Fibroblast of skin of right quadriceps (primary cell): Measurements from ENCODE around the gene TPRG1.
A peak's percentile ranks its signal among the peaks of the same experiment; 100 is the strongest.

Experiments
- DNase-seq: peaks from one replicate; pipeline ENCODE4 v3.0.0-alpha.2; 2013

The TPRG1 gene

GRCh38 chr3:189171707-189172106 is at the start of gene TPRG1:
Gene TPRG1, plus strand, starts transcription at chr3:189171971. Its CDS starts 35,414 bp downstream, at chr3:189207385.
- no peak for DNase-seq

DNA sequence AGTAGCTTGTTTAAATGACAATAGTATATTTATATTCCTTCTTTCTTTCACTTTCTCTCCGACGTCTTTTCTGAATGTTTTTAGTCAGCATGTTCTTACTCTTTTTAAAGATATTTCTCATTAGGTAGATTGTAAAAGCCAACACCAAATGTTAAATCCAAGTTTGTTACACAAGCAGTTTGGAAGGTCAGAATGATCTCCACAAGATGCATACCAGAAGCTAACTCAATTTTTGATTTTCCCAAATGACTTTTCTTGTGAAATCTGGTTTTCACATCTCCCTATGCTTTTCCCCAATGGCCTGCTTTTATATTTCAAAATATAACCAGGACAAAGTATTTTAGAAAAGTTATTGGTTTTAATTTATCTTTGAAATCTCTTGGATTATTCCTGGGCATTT is 49.7 kb upstream of the TPRG1 start:
- DNase-seq = no peak

- no peak for DNase-seq
These were observed 49.1 kb upstream of the TPRG1 start for GRCh38 chr3:189122526-189123205.

- DNase-seq = no peak
These were observed 48.0 kb upstream of the TPRG1 start for GRCh38 chr3:189123595-189124387.

DNA sequence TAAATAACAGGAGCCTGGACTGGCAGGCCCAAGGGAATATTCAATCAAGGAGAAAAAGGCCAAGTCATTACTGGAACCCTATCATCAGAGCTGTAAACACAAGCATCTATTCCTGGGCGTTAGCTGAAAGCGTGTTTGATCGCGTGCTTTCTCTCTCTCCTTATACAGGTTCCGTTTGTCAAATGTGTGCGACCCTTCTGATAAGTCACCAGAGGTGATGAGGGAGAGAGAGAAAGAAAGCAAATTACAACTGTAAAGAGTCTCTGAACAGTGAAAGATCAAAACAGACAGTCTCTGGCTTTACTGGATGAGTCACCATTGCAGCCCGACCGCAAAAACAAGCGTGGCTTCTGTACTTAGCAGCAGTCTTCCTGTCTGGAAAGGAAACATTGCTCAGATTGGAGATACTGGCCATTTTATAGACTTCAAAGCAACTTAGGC is 39.5 kb upstream of the TPRG1 start:
- peak; percentile 75 for DNase-seq

- DNase-seq = no peak
These were observed 38.9 kb upstream of the TPRG1 start for GRCh38 chr3:189132839-189133238.

DNA sequence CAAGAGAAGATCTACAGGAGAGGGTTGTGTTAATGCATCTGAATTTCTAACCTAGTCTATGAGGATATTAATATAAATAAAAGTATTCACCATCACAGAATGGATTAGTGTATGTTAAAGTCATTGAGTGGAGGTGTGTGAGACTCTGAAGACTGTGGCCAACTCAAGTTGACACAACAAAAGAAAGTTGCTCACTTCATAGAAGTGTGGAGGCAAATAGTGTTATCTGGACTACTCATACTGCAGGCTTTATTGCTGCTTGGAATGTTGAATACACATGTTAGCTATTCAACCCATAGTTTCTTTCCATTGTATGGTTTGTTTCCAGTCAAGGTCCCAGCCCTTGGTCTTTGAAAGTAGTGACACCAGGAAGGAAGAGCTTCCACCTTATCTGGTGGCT is 38.0 kb upstream of the TPRG1 start:
- DNase-seq = no peak

DNA sequence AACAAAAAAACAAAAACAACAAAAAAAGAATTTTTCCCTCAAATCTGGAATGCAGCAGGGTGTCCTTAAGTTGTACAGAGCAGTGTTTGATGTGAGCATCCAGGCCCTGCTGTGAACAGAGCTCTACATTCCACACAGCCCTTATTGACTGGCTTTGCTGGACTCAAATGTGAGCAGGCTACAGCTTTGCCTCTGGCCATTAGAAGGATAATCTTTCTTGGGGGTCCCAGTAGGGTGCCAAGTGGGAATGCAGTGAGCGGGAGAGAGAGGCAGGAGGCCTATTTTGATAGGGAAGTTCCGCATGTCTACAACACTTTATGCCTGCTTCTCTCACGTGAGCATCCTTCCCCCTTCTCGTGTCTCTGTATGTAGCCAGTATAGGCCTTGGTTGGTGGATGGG is 34.4 kb upstream of the TPRG1 start:
- no peak for DNase-seq

DNA sequence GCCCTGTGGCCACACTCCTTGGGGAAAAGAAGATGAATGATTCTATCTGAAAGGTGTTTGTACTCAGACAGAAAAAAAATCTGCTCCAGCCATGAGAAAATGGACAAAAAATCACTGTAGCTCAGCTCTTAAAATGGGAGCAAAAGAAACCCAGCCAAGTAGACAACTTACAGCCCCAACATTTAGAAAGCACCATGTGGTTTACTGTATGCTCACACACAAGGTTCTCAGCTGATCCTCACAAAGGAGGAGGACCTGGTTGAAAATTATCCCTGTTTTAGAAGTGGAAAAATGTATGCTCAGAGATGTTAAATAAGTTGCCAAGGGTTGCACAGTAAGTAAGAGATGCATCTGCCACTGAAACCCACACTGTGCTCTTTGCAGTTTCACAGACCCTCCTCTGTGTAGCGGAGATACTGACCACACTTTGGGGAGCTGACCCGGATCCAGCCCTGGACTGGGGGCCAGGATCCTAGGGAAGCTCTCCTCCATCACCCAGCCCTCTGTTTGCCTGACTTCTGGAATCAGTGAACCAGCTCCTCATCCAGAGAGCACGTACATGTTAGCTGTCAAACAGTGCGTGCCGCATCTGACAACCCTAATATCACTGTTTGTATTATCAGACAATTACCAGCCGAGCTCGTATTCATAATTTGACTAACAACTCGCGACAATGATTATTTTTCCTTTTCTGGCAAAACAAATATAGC is 32.7 kb upstream of the TPRG1 start:
- DNase-seq = no peak

DNA sequence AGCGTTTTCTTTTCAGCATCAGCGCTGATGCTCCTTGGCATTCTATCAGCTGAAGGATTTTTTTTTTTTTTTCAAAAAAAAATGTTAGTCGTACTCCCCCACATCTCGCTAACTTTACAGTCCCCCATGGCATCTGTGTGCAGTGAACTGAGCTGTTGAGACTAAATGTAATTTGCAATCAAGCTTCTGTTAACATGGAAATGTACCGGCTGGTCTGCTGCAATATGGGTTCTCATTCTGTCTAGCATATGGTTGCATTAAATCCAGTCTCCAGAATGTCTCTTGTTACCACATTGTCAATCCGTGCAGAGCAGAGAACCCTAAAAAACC is 32.2 kb upstream of the TPRG1 start:
- no peak for DNase-seq

- DNase-seq = no peak
These were observed 29.2 kb upstream of the TPRG1 start for GRCh38 chr3:189142527-189142926.

GRCh38 chr3:189143321-189143720 is 28.4 kb upstream of the TPRG1 start:
- DNase-seq = peak; percentile 28

DNA sequence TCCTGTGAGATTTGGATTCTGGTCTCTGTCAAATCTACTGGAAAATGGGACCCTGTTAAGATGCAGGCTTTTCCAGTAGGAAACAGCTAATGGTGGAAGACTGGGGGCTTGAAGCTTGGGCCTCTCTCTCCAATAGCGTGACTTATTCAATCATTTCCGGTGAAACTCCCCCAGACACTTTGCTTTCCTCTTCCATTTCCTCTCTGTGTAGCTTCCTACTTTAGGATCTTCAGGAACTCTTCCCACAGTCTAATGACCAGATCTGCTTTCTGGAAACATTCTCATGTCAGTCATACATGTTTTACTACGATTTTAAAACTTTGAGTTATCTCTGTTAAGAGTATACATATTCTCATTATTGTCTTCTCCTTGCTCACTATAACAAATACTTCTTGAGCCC is 28.0 kb upstream of the TPRG1 start:
- no peak for DNase-seq

GRCh38 chr3:189144645-189145044 is 27.1 kb upstream of the TPRG1 start:
- peak; percentile 13 for DNase-seq

- DNase-seq = no peak
These were observed 24.9 kb upstream of the TPRG1 start for GRCh38 chr3:189146848-189147247.

- DNase-seq = peak; percentile 61
These were observed 23.7 kb upstream of the TPRG1 start for GRCh38 chr3:189148081-189148507.

DNA sequence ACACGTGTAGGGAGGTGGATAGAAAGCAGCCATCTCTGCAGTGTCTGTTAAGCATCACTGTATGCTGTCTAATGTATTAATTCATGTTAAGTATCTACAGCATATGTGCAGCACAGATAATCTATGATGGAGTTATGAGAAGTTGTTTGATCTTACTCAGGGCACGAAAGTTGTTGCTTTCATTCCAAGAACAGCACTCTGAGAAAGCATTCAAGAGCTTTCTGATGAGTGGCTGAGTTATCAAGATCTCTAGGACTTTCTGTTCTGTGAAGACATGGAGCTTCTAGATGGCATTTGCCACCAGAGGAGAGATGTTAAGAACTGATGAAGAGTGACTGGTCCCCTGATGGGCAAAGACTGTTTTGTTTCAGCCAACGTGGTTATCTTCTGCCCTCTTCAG is 22.6 kb upstream of the TPRG1 start:
- no peak for DNase-seq

DNA sequence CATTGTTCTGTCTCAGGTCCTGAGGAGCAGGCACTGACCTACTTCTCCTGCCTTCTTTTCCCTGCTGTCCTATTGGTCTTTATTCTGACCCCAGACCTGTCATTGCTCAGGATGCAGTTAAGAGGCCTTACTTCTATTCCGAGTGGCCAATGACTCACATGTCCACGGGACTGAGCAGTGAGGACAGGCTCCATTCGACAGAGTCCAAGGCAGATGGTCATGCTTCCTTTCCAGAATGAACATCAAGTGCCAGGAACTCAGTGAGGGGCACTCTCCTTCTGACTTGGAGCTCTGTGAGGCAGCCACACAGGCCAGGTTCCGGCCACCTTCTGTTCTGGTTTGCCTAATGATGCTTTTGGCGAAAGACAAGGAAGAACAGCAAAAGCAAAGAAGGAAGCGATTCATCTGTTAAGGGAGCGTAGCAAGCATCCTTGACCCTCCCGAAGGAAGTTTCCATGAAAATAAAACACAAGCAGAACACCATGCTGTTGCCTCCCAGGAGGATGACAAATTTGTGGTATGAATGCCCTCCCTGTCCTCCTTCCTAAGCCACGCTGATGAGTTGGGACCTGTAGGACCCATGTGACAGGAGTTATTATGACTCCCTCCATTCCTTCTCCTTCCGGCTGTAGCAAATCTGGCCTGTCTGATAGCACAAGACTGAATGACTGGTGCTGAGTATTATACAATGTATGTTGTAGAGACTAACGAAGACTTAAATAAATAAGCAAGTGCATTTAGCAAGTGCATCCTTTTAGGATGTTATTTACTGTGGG is 14.4 kb upstream of the TPRG1 start:
- no peak for DNase-seq

- DNase-seq = no peak
These were observed 13.7 kb upstream of the TPRG1 start for GRCh38 chr3:189158034-189158433.

DNA sequence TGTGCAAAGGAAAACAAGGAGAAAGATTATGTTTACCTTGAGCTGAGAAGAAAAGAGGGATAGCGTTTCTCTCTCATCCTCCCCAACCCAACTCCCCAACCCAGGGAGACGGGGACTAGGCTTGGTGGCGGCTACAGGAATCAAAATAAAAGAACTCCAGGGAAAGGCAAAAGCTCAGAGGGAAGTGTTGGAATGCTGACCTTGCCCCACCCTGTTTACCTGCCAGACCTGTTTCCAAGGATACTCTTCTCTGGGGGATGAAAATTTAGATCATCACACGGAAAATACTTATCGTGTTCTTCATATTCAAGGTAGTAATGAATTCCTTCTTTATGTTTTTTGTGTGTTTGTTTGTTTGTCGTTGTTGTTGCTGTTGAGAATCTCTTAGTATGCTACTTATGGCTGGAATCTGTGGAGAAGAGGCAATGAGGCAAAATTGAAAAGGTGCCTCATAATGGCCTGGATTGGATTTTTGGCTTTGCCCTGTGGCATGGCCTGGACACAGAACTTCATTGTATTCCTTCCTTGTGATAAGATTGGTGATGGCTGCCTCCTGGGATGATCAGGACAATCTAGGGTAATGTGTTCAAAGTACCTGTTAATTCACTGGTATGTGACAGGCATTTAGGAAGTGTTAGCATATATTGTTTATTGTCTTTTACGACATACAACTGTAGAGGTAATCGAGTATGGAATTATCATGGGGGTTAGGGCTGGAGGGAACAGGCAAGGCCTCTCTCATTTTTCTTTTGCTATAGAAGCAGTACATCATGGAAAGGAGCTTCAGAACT is 11.1 kb upstream of the TPRG1 start:
- no peak for DNase-seq

GRCh38 chr3:189165092-189165612 is 6.6 kb upstream of the TPRG1 start:
- no peak for DNase-seq

GRCh38 chr3:189166321-189166720 is 5.5 kb upstream of the TPRG1 start:
- DNase-seq = no peak
